ENCODE results near the gene ZNF580. TPM values are rescaled to one million over a fixed set of nuclear protein-coding genes. Genes with fewer than 3 reads are reported as not detected.

ZNF580 gene
- total and polyA plus RNA-seq, 10 of the 15 experiments (the other 5 are each of a cell fraction or from before 2014, with no cell fraction given), result 2.3 to 31.8 (median 10.0) TPM

GRCh38 chr19:55635856-55636440, 4.9 kb upstream of the ZNF580 start:
- Histone ChIP-seq H2AFZ (ENCODE audit: control insufficient read depth, low read depth, low read length) (no peak overlapping the region), H3K9me3 (replicated peaks; ENCODE audit: control insufficient read depth, insufficient read depth, low read length) (no peaks in the 10 kb centered on the region), H3K36me3 (ENCODE audit: control insufficient read depth in 2 of 2, insufficient read depth in 2 of 2, low read length in 1 of 2) (no peaks in the 10 kb centered on the region), H3K4me2 (ENCODE audit: control insufficient read depth, insufficient read depth) (peak overlapping the region; percentile 91), H3K9ac (ENCODE audit: control insufficient read depth, insufficient read depth, low read length) (peak overlapping the region; percentile 100), H3K4me3 (peak overlapping the region; percentile 92), H3K27ac (ENCODE audit: control insufficient read depth, insufficient read depth) (peak overlapping the region; percentile 99), H3K79me2 (ENCODE audit: control insufficient read depth, insufficient read depth, low read length) (peaks cover 44% of the 10 kb centered on the region), H3K4me1 (ENCODE audit: control insufficient read depth, insufficient read depth, low read length) (peaks cover 39% of the 10 kb centered on the region), H3K27me3 (replicated peaks in 1 of 2; ENCODE audit: control insufficient read depth in 2 of 2, insufficient read depth in 2 of 2, low read length in 1 of 2) (no peaks in the 10 kb centered on the region), H4K20me1 (ENCODE audit: control insufficient read depth, insufficient read depth) (no peaks in the 10 kb centered on the region)
- SMC1A ChIA-PET (ENCODE audit: uncharacterized antibody, unreplicated experiment), result interaction anchor here (1.2 to 2.5 kb wide), 5 partner anchors 10 to 37 kb away, joined by 3 to 11 read pairs (median 5); partner anchors contain the start of genes CCDC106, FIZ1 and U2AF2
- RAD21 ChIA-PET (ENCODE audit: unreplicated experiment), result interaction anchor here (1.3 kb wide), 1 partner anchor 11 kb away, joined by 3 read pairs; no protein-coding TSS in a partner anchor
- in situ Hi-C loops (cut with MboI) (no loop called here), intact Hi-C loops (cut with micrococcal nuclease; ENCODE audit: unreplicated experiment) (loop anchor here (10.0 kb wide), 1 partner anchor 439 kb away; no protein-coding TSS in a partner anchor)
- 24% methylated on average over 7 of the region's 7 CpGs for WGBS (ENCODE audit: insufficient coverage, insufficient replicate concordance, low lambda C conversion rate, missing lambda C conversion rate)
- CTCF ChIA-PET, result interaction anchor here (1.2 to 7.7 kb wide), 4 partner anchors 12 to 121 kb away, joined by 3 to 65 read pairs (median 22); partner anchors contain the start of genes CCDC106 and ZNF865
- TSS peak; percentile 79 for BruUV-seq (replicated peaks)
- no peak for DNase-seq (ENCODE audit: low read depth, low spot score)
- no peak for FAIRE-seq
- no peak for TF ChIP-seq ETV6 (conservative IDR thresholded peaks at IDR 0.05 in 1 of 2, IDR thresholded peaks at IDR 0.05 in 1 of 2; ENCODE audit: borderline replicate concordance in 1 of 2, low read depth in 1 of 2)
- TF ChIP-seq POLR2AphosphoS5 (IDR thresholded peaks at IDR 0.05; ENCODE audit: low read length), result peak; percentile 54; the same call in 1 of the 2 replicates
- no peak for TF ChIP-seq NFYB (IDR thresholded peaks at IDR 0.05; ENCODE audit: insufficient read depth, low read depth, low read length)
- no peak for TF ChIP-seq IKZF1 (conservative IDR thresholded peaks at IDR 0.05)
- TF ChIP-seq, protein P1, sequence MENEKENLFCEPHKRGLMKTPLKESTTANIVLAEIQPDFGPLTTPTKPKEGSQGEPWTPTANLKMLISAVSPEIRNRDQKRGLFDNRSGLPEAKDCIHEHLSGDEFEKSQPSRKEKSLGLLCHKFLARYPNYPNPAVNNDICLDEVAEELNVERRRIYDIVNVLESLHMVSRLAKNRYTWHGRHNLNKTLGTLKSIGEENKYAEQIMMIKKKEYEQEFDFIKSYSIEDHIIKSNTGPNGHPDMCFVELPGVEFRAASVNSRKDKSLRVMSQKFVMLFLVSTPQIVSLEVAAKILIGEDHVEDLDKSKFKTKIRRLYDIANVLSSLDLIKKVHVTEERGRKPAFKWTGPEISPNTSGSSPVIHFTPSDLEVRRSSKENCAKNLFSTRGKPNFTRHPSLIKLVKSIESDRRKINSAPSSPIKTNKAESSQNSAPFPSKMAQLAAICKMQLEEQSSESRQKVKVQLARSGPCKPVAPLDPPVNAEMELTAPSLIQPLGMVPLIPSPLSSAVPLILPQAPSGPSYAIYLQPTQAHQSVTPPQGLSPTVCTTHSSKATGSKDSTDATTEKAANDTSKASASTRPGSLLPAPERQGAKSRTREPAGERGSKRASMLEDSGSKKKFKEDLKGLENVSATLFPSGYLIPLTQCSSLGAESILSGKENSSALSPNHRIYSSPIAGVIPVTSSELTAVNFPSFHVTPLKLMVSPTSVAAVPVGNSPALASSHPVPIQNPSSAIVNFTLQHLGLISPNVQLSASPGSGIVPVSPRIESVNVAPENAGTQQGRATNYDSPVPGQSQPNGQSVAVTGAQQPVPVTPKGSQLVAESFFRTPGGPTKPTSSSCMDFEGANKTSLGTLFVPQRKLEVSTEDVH (IDR thresholded peaks at IDR 0.05; ENCODE audit: low read depth, partially characterized antibody), result no peak
- peak; percentile 25; the same call in 1 of the 2 replicates for TF ChIP-seq SPI1 (IDR thresholded peaks at IDR 0.05; ENCODE audit: borderline replicate concordance, insufficient read depth, low read depth, low read length)
- no peak for TF ChIP-seq NR2C1 (IDR thresholded peaks at IDR 0.05)
- TF ChIP-seq REST (IDR thresholded peaks at IDR 0.05; ENCODE audit: low read depth, low read length), result no peak
- no peak for TF ChIP-seq MEF2A (IDR thresholded peaks at IDR 0.05; ENCODE audit: insufficient read depth, low read depth, low read length)
- TF ChIP-seq, protein P2, sequence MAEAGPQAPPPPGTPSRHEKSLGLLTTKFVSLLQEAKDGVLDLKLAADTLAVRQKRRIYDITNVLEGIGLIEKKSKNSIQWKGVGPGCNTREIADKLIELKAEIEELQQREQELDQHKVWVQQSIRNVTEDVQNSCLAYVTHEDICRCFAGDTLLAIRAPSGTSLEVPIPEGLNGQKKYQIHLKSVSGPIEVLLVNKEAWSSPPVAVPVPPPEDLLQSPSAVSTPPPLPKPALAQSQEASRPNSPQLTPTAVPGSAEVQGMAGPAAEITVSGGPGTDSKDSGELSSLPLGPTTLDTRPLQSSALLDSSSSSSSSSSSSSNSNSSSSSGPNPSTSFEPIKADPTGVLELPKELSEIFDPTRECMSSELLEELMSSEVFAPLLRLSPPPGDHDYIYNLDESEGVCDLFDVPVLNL (IDR thresholded peaks at IDR 0.05; ENCODE audit: low read depth, low read length), result no peak
- TF ChIP-seq YBX1 (IDR thresholded peaks at IDR 0.05), result no peak
- TF ChIP-seq CBX3 (IDR thresholded peaks at IDR 0.05; ENCODE audit: borderline replicate concordance, low read depth), result no peak
- no peak for ATAC-seq
- POLR2A ChIA-PET, result interaction anchor here (0.7 to 4.5 kb wide), 3 partner anchors 12 to 21 kb away, joined by 3 to 28 read pairs (median 12); partner anchors contain the start of genes CCDC106 and U2AF2
